Ishikawa (cell line): Measurements from ENCODE around the gene NT5M.

Experiments
- CEBPB ChIP-seq: IDR thresholded peaks from 2 replicates; pipeline ENCODE4 v1.6.1; 2012
- CREB1 ChIP-seq: IDR thresholded peaks from 2 replicates; pipeline ENCODE4 v1.6.1; 2012; ENCODE audit warnings: low read depth
- EGR1 ChIP-seq: IDR thresholded peaks from 2 replicates; pipeline ENCODE4 v1.6.1; 2012
- EP300 ChIP-seq: IDR thresholded peaks from 2 replicates; pipeline ENCODE4 v1.6.1; 2012; ENCODE audit warnings: borderline replicate concordance
- FOXM1 ChIP-seq: IDR thresholded peaks from 2 replicates; pipeline ENCODE4 v1.6.1; 2012; ENCODE audit warnings: low read depth, borderline replicate concordance
- MAX ChIP-seq: IDR thresholded peaks from 2 replicates; pipeline ENCODE4 v1.6.1; 2012
- NFIC ChIP-seq: IDR thresholded peaks from 2 replicates; pipeline ENCODE4 v1.6.1; 2012
- RAD21 ChIP-seq: IDR thresholded peaks from 2 replicates; pipeline ENCODE4 v1.6.1; 2012; ENCODE audit warnings: low read depth
- REST ChIP-seq: IDR thresholded peaks from 2 replicates; pipeline ENCODE4 v1.6.1; 2012; ENCODE audit warnings: low read depth, mild to moderate bottlenecking
- TAF1 ChIP-seq: IDR thresholded peaks from 2 replicates; pipeline ENCODE4 v1.6.1; 2012; ENCODE audit warnings: low read depth, mild to moderate bottlenecking
- TCF12 ChIP-seq: IDR thresholded peaks from 2 replicates; pipeline ENCODE4 v1.6.1; 2012; ENCODE audit warnings: low read depth
- TEAD4 ChIP-seq: IDR thresholded peaks from 2 replicates; pipeline ENCODE4 v1.6.1; 2012
- USF1 ChIP-seq: IDR thresholded peaks from 2 replicates; pipeline ENCODE4 v1.6.1; 2012
- YY1 ChIP-seq: IDR thresholded peaks from 2 replicates; pipeline ENCODE4 v1.6.1; 2012; ENCODE audit warnings: low read depth
- ZBTB7A ChIP-seq: IDR thresholded peaks from 2 replicates; pipeline ENCODE4 v1.6.1; 2012; ENCODE audit warnings: low read depth

NT5M gene

GRCh38 chr17:17343896-17344506 lies 40.8 kb downstream of the NT5M start:
- TF ChIP-seq EP300, result no peak
- no peak for TF ChIP-seq ZBTB7A
- no peak for TF ChIP-seq TCF12
- TF ChIP-seq MAX, result no peak
- no peak for TF ChIP-seq NFIC
- no peak for TF ChIP-seq FOXM1

- no peak for TF ChIP-seq EGR1
- TF ChIP-seq EP300, result no peak
- TF ChIP-seq NFIC, result no peak
- no peak for TF ChIP-seq USF1
- TF ChIP-seq REST, result no peak
- TF ChIP-seq MAX, result no peak
- TF ChIP-seq TCF12, result no peak
- TF ChIP-seq RAD21, result no peak
- TF ChIP-seq YY1, result no peak
- TF ChIP-seq FOXM1, result no peak
- TF ChIP-seq TEAD4, result no peak
These were observed 41.5 kb downstream of the NT5M start for GRCh38 chr17:17344507-17345293.

- no peak for TF ChIP-seq YY1
- no peak for TF ChIP-seq RAD21
- TF ChIP-seq FOXM1, result no peak
- no peak for TF ChIP-seq EP300
- no peak for TF ChIP-seq USF1
- TF ChIP-seq CREB1, result no peak
- no peak for TF ChIP-seq NFIC
- no peak for TF ChIP-seq REST
- TF ChIP-seq MAX, result no peak
- no peak for TF ChIP-seq CEBPB
- no peak for TF ChIP-seq TCF12
- TF ChIP-seq TEAD4, result no peak
- TF ChIP-seq TAF1, result no peak
- TF ChIP-seq ZBTB7A, result no peak
- TF ChIP-seq EGR1, result no peak
These were observed 42.1 kb downstream of the NT5M start for GRCh38 chr17:17345294-17345597.

GRCh38 chr17:17345686-17346427 lies 42.7 kb downstream of the NT5M start:
- TF ChIP-seq EGR1 (no peak), TAF1 (no peak), RAD21 (no peak), NFIC (no peak), USF1 (no peak), MAX (no peak), YY1 (no peak), TCF12 (no peak), TEAD4 (no peak), EP300 (no peak), CREB1 (no peak), CEBPB (no peak), ZBTB7A (no peak), REST (no peak), FOXM1 (no peak)
